Spleen (tissue), 7 donors: ENCODE measurements around the gene EWSR1.

Experiments used
- CTCF ChIP-seq, 11 experiments: fragments of 200-600 bp in 7 of 11; fragments of 450-650 bp in 4 of 11; sonication (generic) in 4 of 11; IDR thresholded peaks in 8 of 11; conservative IDR thresholded peaks in 3 of 11; 1 replicate in 7 of 11; 2 replicates in 4 of 11; pipeline versions ENCODE4 v1.4.0 to v1.8.0; 2016 to 2021; ENCODE audit warnings: antibody characterized with exemption in 11 of 11, inconsistent platforms in 4 of 11, mild to moderate bottlenecking in 1 of 11
- POLR2A ChIP-seq, 3 donors: fragments of 450-650 bp; IDR thresholded peaks; one replicate each; pipeline ENCODE4 v1.5.1; 2017; ENCODE audit warnings: antibody characterized with exemption in 3 of 3, mild to moderate bottlenecking in 1 of 3
- donor health status: DM: no; HTN: no; CAD: no; lungs with moderate emphysema.
- donor health status: DM: no; HTN: no; CAD: no.
- donor health status: DM: no; HTN: no; CAD: no.

- no peak for TF ChIP-seq CTCF (IDR thresholded peaks at IDR 0.05 in 8 of 11, conservative IDR thresholded peaks at IDR 0.05 in 3 of 11)
- no peak for TF ChIP-seq POLR2A (IDR thresholded peaks at IDR 0.05)
Measured at GRCh38 chr22:29328055-29328454, 60.0 kb downstream of the EWSR1 start.
